Measurements from ENCODE around the gene NCOA7. TPM values are rescaled to one million over a fixed set of nuclear protein-coding genes. Genes with fewer than 3 reads are reported as not detected.

Gene NCOA7
- total RNA-seq, 1 experiment from 2014 or later = 9.4 TPM

GRCh38 chr6:125926711-125927110 is 136.0 kb downstream of the NCOA7 start:
- Histone ChIP-seq H2BK15ac (ENCODE audit: low read depth, low read length) (no peak overlapping the region), H3K27me3 (ENCODE audit: insufficient read depth, low read length) (no peaks in the 10 kb centered on the region), H3K4me1 (ENCODE audit: insufficient read depth, low read length) (no peaks in the 10 kb centered on the region), H3K14ac (ENCODE audit: insufficient read depth, low read length) (no peak overlapping the region), H2BK20ac (ENCODE audit: low read depth, low read length, poor library complexity, severe bottlenecking) (no peak overlapping the region), H4K20me1 (ENCODE audit: control insufficient read depth, insufficient read depth, insufficient read length) (no peaks in the 10 kb centered on the region), H3K23me2 (ENCODE audit: insufficient read length, low read depth, low read length, poor library complexity, severe bottlenecking) (no peaks in the 10 kb centered on the region), H4K5ac (ENCODE audit: insufficient read length, low read depth, low read length) (no peak overlapping the region), H2AK5ac (ENCODE audit: insufficient read length, low read length) (no peak overlapping the region), H3K4me2 (ENCODE audit: insufficient read depth, insufficient read length, low read length) (no peak overlapping the region), H3K56ac (ENCODE audit: insufficient read length, low read depth, low read length) (no peak overlapping the region), H4K8ac (replicated peaks; ENCODE audit: insufficient read length, low read depth, low read length) (no peak overlapping the region), H3K9ac (ENCODE audit: extremely low read depth, insufficient read length, low read length) (no peak overlapping the region), H3K27ac (ENCODE audit: insufficient read length, low read depth, low read length) (no peak overlapping the region), H2BK5ac (ENCODE audit: insufficient read length, low read length) (no peak overlapping the region), H3K9me3 (ENCODE audit: control insufficient read depth, low read depth, low read length) (no peaks in the 10 kb centered on the region), H3K23ac (ENCODE audit: insufficient read length, low read depth, low read length) (no peak overlapping the region), H2AFZ (ENCODE audit: low read length) (no peak overlapping the region), H3K4ac (ENCODE audit: low read depth, low read length) (no peak overlapping the region), H3K79me2 (ENCODE audit: insufficient read depth, low read length) (no peaks in the 10 kb centered on the region), H3T11ph (ENCODE audit: low read length) (no peak overlapping the region), H2BK120ac (ENCODE audit: low read depth, low read length, poor library complexity, severe bottlenecking) (no peak overlapping the region), H2BK12ac (ENCODE audit: insufficient read length, low read depth, low read length) (no peak overlapping the region), H3K18ac (ENCODE audit: insufficient read length, low read depth, low read length) (no peak overlapping the region), H3K79me1 (ENCODE audit: insufficient read depth, low read depth, low read length, poor library complexity, severe bottlenecking) (no peaks in the 10 kb centered on the region), H4K91ac (ENCODE audit: insufficient read length, low read depth, low read length) (no peak overlapping the region)
- no peak overlapping the region for H3K4me3 Mint-ChIP-seq
- peaks cover 0 to 7% (median 0%) of the 10 kb centered on the region in 3 experiments; a peak in 3 of 7 replicates for H3K36me3 Mint-ChIP-seq (ENCODE audit: insufficient read depth in 1 of 3, low read depth in 3 of 3)
- no CpG with 5 or more reads among the region's 3 CpGs for WGBS (ENCODE audit: extremely low coverage, insufficient read length, low lambda C conversion rate)
- no peaks in the 10 kb centered on the region for H3K27me3 Mint-ChIP-seq (ENCODE audit: low read depth)
- no peaks in the 10 kb centered on the region for H3K9me3 Mint-ChIP-seq
- H3K27ac Mint-ChIP-seq = no peak overlapping the region
- DNase-seq = no peak
- TF ChIP-seq CTCF (conservative IDR thresholded peaks at IDR 0.05) = no peak
- H3K4me1 Mint-ChIP-seq = no peaks in the 10 kb centered on the region
